ENCODE measurements around the gene PDZRN4. TPM values are rescaled to one million over a fixed set of nuclear protein-coding genes. Genes with fewer than 3 reads are reported as not detected.

The PDZRN4 gene
- polyA plus RNA-seq, 3 donors, result not detected

DNA sequence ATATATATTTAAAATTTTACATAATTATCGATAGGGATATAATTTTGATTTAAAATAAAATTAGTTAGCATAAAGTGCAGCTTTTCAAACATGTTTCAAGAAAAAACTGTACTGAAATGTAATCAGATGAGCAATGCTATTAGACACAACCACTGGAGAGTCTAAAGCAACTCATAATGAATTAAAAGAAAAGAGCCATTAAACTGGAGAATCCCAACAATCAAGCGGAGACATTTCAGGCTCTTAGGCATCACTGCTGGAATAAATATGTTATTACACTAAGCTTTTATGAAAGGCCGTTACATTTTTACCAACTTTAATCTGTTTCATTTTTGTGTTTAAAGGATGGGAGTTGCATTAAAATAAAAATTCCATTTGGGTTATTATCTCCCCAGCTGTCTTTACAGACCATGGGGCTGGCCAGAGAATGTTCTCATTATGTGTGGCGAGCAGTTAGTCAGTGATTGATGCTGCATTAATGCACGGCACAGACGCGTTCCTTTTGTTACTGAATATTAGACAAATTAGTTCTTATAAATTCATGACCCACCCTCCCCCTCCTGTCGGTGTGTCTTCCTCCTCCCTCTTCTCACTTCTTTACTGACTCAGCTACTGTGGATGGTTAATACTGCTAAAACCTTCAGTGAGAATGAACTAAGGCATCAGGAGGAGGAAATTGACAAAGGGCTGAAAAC is 156.8 kb downstream of the PDZRN4 start:
- Histone ChIP-seq H3K4me3 (replicated peaks in 1 of 3; ENCODE audit: low read depth in 2 of 3, low read length in 3 of 3) (no peak overlapping the region), H3K36me3 (replicated peaks in 1 of 2; ENCODE audit: control insufficient read depth in 1 of 2, insufficient read depth in 2 of 2, low read length in 2 of 2) (no peaks in the 10 kb centered on the region), H3K79me2 (ENCODE audit: insufficient read depth, low read length) (no peaks in the 10 kb centered on the region), H3K9ac (ENCODE audit: insufficient read depth, low read length, poor library complexity, severe bottlenecking) (no peak overlapping the region), H2AFZ (ENCODE audit: insufficient read depth, low read depth, low read length, poor library complexity, severe bottlenecking) (no peak overlapping the region), H3K27ac (ENCODE audit: low read depth in 1 of 2, low read length in 2 of 2) (no peak overlapping the region), H3K9me3 (replicated peaks in 1 of 2; ENCODE audit: control insufficient read depth in 1 of 2, insufficient read depth in 1 of 2, low read length in 2 of 2) (no peaks in the 10 kb centered on the region), H3K4me1 (ENCODE audit: control insufficient read depth in 1 of 2, insufficient read depth in 2 of 2, low read length in 2 of 2) (peaks cover 8 to 14% of the 10 kb centered on the region in 2 donors), H3K4me2 (replicated peaks; ENCODE audit: extremely low read depth, low read length, poor library complexity, severe bottlenecking) (no peak overlapping the region), H4K20me1 (ENCODE audit: insufficient read depth, low read length) (no peaks in the 10 kb centered on the region), H3K27me3 (ENCODE audit: control insufficient read depth in 2 of 2, insufficient read depth in 2 of 2, low read length in 2 of 2) (no peaks in the 10 kb centered on the region)
- peaks cover 15% of the 10 kb centered on the region for H3K4me1 Mint-ChIP-seq
- no CpG with 5 or more reads among the region's 8 CpGs for WGBS (ENCODE audit: insufficient coverage)
- H3K9me3 Mint-ChIP-seq, result peaks cover 0 to 7% (median 3%) of the 10 kb centered on the region in 7 donors
- TF ChIP-seq, protein P1, sequence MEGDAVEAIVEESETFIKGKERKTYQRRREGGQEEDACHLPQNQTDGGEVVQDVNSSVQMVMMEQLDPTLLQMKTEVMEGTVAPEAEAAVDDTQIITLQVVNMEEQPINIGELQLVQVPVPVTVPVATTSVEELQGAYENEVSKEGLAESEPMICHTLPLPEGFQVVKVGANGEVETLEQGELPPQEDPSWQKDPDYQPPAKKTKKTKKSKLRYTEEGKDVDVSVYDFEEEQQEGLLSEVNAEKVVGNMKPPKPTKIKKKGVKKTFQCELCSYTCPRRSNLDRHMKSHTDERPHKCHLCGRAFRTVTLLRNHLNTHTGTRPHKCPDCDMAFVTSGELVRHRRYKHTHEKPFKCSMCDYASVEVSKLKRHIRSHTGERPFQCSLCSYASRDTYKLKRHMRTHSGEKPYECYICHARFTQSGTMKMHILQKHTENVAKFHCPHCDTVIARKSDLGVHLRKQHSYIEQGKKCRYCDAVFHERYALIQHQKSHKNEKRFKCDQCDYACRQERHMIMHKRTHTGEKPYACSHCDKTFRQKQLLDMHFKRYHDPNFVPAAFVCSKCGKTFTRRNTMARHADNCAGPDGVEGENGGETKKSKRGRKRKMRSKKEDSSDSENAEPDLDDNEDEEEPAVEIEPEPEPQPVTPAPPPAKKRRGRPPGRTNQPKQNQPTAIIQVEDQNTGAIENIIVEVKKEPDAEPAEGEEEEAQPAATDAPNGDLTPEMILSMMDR (IDR thresholded peaks at IDR 0.05), result no peak
- intact Hi-C loops (cut with micrococcal nuclease), result no loop called here
- no peaks in the 10 kb centered on the region for H3K36me3 Mint-ChIP-seq
- no peak overlapping the region for H3K27ac Mint-ChIP-seq
- no peak for DNase-seq
- peaks cover 0 to 2% (median 0%) of the 10 kb centered on the region in 3 donors for H3K27me3 Mint-ChIP-seq (ENCODE audit: low read depth in 3 of 3)
- no peak overlapping the region for H3K4me3 Mint-ChIP-seq

DNA sequence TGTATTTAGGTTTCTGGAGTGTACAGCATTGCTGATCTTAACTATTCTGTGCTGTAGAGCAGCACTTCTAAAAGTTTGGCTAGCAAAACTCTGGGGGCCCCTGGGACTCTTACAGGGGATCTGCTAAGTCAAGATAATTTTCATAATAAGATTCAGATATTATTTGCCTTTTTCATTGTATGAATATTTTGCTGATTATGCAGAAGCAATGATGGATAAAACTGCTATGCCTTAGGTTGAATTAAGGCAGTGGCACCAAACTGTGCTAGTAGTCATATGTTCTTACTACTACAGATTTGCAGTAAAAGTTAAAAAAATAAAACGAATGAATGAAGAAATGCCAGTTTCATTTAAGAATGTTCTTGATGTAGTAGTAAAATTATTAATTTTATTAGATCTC is 160.1 kb downstream of the PDZRN4 start:
- no peak overlapping the region for H3K4me2 ChIP-seq (replicated peaks; ENCODE audit: extremely low read depth, low read length, poor library complexity, severe bottlenecking)
- H3K27me3 Mint-ChIP-seq (ENCODE audit: low read depth in 3 of 3), result no peaks in the 10 kb centered on the region
- TF ChIP-seq, protein P1 (IDR thresholded peaks at IDR 0.05), result no peak

More for the DNA sequence above, 160.1 kb downstream of the PDZRN4 start:
- no CpG with 5 or more reads among the region's 1 CpG for WGBS (ENCODE audit: insufficient coverage)
- H3K4me3 ChIP-seq (replicated peaks in 1 of 3; ENCODE audit: low read depth in 2 of 3, low read length in 3 of 3), result no peak overlapping the region
- Mint-ChIP-seq H3K9me3 (peaks cover 6 to 20% (median 11%) of the 10 kb centered on the region in 7 donors), H3K36me3 (peaks cover 0 to 1% of the 10 kb centered on the region in 2 donors), H3K4me1 (peaks cover 4% of the 10 kb centered on the region), H3K27ac (no peak overlapping the region), H3K4me3 (no peak overlapping the region)
- no peaks in the 10 kb centered on the region for H3K79me2 ChIP-seq (ENCODE audit: insufficient read depth, low read length)
- no peaks in the 10 kb centered on the region for H3K36me3 ChIP-seq (replicated peaks in 1 of 2; ENCODE audit: control insufficient read depth in 1 of 2, insufficient read depth in 2 of 2, low read length in 2 of 2)
- no peak overlapping the region for H3K27ac ChIP-seq (ENCODE audit: low read depth in 1 of 2, low read length in 2 of 2)
- no peak overlapping the region for H2AFZ ChIP-seq (ENCODE audit: insufficient read depth, low read depth, low read length, poor library complexity, severe bottlenecking)
- H3K9me3 ChIP-seq (replicated peaks in 1 of 2; ENCODE audit: control insufficient read depth in 1 of 2, insufficient read depth in 1 of 2, low read length in 2 of 2), result peaks cover 4 to 11% of the 10 kb centered on the region in 2 donors
- intact Hi-C loops (cut with micrococcal nuclease), result no loop called here
- H4K20me1 ChIP-seq (ENCODE audit: insufficient read depth, low read length), result no peaks in the 10 kb centered on the region
- no peaks in the 10 kb centered on the region for H3K27me3 ChIP-seq (ENCODE audit: control insufficient read depth in 2 of 2, insufficient read depth in 2 of 2, low read length in 2 of 2)
- H3K9ac ChIP-seq (ENCODE audit: insufficient read depth, low read length, poor library complexity, severe bottlenecking), result no peak overlapping the region
- H3K4me1 ChIP-seq (ENCODE audit: control insufficient read depth in 1 of 2, insufficient read depth in 2 of 2, low read length in 2 of 2), result peaks cover 0 to 4% of the 10 kb centered on the region in 2 donors
- DNase-seq, result no peak

Measured in CD14-positive monocyte (primary cell).